ENCODE results near the gene LIG1.
"Not testable (repeated sequence)": the region's sequence is repeated elsewhere in the genome, so short reads cannot be mapped to it uniquely, and the experiment has no call there.

Gene LIG1

DNA sequence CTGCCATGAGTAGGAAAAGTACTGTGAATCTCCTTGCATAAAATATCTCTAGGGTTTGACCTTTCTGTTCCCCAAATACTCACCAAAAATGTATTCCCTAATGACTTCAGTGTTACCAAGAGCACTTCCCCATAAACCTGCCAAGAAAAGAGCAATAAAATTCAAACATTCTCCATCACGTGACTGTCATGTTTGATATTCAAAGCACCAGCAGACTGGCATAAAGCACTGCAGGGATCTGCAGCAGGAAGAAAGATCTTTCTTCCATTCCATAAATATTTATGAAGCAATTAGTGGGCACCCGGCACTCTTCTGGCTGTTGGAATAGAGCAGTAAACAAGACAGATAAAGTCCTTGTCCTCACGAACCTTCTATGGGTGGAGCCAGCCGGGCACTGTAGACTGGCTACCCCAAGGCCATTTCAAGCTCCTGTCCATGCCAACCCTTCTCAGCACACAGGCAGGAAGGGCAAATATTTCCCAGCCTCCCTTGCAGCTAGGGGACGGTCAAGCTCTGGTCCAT lies 79.8 kb downstream of the LIG1 start:
- DNase-seq: no peak
- no peak overlapping the region for H3K4me3 ChIP-seq (ENCODE audit: low read depth, low read length)
- TF ChIP-seq, protein P1, sequence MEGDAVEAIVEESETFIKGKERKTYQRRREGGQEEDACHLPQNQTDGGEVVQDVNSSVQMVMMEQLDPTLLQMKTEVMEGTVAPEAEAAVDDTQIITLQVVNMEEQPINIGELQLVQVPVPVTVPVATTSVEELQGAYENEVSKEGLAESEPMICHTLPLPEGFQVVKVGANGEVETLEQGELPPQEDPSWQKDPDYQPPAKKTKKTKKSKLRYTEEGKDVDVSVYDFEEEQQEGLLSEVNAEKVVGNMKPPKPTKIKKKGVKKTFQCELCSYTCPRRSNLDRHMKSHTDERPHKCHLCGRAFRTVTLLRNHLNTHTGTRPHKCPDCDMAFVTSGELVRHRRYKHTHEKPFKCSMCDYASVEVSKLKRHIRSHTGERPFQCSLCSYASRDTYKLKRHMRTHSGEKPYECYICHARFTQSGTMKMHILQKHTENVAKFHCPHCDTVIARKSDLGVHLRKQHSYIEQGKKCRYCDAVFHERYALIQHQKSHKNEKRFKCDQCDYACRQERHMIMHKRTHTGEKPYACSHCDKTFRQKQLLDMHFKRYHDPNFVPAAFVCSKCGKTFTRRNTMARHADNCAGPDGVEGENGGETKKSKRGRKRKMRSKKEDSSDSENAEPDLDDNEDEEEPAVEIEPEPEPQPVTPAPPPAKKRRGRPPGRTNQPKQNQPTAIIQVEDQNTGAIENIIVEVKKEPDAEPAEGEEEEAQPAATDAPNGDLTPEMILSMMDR (IDR thresholded peaks at IDR 0.05; ENCODE audit: low read depth, low read length): no peak
- 0 out of 2 replicates have a peak, but pooled peaks cover 2% of the 10 kb centered on the region for H3K9me3 ChIP-seq
- H3K27me3 ChIP-seq: no peaks in the 10 kb centered on the region
- no peaks in the 10 kb centered on the region for H3K4me1 ChIP-seq
- H3K36me3 ChIP-seq: no peaks in the 10 kb centered on the region

DNA sequence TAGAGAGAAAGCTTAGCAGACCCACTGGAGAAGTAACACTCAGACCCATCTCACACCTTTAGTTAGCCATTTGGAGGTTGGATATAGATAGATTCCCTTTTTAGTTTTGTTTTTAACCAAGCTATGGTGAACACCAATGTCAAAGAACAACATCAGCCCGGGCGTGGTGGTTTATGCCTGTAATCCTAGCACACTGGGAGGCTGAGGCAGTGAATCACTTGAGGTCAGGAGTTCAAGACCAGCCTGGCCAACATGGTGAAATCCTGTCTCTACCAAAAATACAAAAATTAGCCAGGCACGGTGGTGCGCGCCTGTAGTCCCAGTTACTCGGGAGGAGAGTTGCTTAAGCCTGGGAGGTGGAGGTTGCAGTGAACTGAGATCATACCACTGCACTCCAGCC lies 81.2 kb downstream of the LIG1 start:
- not testable (repeated sequence) for H3K4me3 ChIP-seq (ENCODE audit: low read depth, low read length); H3K9me3 ChIP-seq; H3K36me3 ChIP-seq

DNA sequence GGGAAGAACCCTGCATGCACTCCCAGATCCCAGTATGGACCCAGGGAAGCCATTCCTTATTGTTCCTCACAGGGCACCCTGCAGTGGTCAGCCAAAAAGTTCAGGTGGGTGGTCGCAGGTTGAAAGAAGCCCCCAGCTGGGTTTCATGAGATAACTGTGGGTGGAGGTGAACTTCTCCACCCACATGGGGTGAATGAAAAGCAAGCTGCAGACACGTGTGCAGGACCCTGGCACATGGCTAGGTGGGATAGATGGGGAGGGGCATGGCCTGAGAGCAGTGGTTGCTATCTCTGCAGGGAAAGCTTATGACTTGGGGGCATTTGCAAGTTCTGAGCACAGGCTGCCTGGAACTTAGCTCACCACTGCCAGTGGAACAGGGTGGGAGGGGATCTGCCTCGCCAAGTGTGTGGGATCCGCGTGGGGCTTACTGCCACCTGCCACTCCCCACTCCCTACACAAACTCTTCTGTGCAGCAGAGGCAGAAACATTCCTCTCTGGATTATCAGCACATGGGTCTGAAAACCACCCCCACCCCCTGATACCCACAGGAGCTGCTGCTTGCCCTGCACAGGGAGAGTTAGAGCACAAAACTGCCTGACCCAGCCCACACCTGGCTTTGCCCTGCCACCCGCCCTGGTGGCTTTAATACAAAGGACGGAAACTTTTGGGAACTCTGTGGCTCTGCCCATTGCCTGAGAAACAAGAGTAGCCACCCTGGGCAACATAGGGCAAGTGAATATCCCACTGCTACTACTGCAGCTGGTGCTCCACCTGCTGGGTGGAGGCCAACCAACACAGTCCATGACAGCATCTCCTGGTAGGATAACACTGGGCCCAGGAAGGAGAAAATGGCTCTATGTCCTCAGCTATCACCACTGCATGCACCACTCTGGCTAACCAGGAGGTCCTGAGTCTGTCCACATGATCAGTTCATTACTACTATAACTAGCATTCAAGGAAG lies 84.0 kb downstream of the LIG1 start:
- DNase-seq: peak; percentile 18

More for the DNA sequence above, 81.2 kb downstream of the LIG1 start:
- not testable (repeated sequence) for H3K27me3 ChIP-seq, H3K4me1 ChIP-seq, DNase-seq

DNA sequence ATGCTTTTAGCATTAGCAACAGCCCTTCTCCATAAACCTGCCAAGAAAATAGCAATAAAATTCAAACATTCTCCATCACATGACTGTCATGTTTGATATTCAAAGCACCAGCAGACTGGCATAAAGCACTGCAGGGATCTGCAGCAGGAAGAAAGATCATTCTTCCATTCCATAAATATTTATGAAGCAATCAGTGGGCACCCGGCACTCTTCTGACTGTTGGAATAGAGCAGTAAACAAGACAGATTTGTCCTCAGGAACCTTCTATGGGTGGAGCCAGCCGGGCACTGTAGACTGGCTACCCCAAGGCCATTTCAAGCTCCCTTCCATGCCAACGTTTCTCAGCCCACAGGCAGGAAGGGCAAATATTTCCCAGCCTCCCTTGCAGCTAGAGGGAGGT lies 85.1 kb downstream of the LIG1 start:
- H3K9me3 ChIP-seq: no peaks in the 10 kb centered on the region
- H3K27me3 ChIP-seq: peaks cover 3% of the 10 kb centered on the region; the same call in 1 of the 2 replicates
- no peak for DNase-seq
- no peaks in the 10 kb centered on the region for H3K4me1 ChIP-seq
- H3K4me3 ChIP-seq (ENCODE audit: low read depth, low read length): no peak overlapping the region
- no peaks in the 10 kb centered on the region for H3K36me3 ChIP-seq
- TF ChIP-seq, protein P1 (IDR thresholded peaks at IDR 0.05; ENCODE audit: low read depth, low read length): no peak

More for the DNA sequence above, 84.0 kb downstream of the LIG1 start:
- Histone ChIP-seq H3K36me3 (no peaks in the 10 kb centered on the region), H3K4me3 (ENCODE audit: low read depth, low read length) (no peak overlapping the region), H3K4me1 (no peaks in the 10 kb centered on the region), H3K27me3 (no peaks in the 10 kb centered on the region), H3K9me3 (no peaks in the 10 kb centered on the region)
- TF ChIP-seq, protein P1 (IDR thresholded peaks at IDR 0.05; ENCODE audit: low read depth, low read length): peak; percentile 35

DNA sequence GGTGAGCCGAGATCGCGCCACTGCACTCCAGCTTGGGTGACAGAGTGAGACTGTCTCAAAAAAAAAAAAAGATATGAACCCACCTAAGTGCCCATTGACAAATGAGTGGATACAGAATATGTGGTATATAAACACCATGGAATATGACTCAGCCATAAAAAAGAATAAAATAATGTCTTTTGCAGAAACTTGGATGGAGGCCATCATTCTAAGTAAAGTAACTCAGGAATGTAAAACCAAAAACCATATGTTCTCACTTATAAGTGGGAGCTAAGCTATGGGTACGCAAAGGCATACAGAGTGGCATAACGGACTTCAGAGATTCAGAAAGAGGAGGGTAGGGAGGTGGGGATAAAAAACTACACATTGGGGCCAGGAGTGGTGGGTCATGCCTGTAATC lies 89.0 kb downstream of the LIG1 start:
- no peak overlapping the region for H3K4me3 ChIP-seq (ENCODE audit: low read depth, low read length)
- H3K9me3 ChIP-seq: no peaks in the 10 kb centered on the region
- peaks cover 5% of the 10 kb centered on the region for H3K27me3 ChIP-seq
- TF ChIP-seq, protein P1 (IDR thresholded peaks at IDR 0.05; ENCODE audit: low read depth, low read length): no peak
- H3K4me1 ChIP-seq: no peaks in the 10 kb centered on the region
- H3K36me3 ChIP-seq: no peaks in the 10 kb centered on the region
- no peak for DNase-seq

DNA sequence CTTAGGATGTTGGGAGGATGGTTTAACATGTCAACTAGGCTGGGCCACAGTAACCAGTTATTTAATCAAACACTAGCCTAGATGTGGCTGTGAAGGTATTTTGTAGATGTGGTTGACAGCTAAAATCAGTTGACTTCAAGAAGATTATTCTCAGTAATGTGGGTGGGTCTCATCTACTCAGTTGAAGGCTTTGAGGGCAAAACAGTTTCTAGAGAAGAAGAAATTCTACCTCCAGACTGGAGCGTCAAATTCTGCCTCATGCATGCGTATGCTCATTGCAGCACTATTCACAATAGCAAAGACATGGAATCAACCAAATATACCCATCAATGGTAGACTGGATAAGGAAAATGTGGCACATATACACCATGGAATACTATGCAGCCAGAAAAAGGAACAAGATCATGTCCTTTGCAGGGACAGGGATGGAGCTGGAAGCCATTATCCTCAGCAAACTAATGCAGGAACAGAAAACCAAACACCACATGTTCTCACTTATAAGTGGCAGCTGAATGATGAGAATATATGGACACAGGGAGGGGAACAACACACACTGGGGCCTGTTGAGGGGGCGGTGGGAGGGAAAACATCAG lies 99.9 kb downstream of the LIG1 start:
- H3K4me3 ChIP-seq (ENCODE audit: low read depth, low read length); DNase-seq; H3K9me3 ChIP-seq; H3K27me3 ChIP-seq; H3K4me1 ChIP-seq; H3K36me3 ChIP-seq: not testable (repeated sequence)

DNA sequence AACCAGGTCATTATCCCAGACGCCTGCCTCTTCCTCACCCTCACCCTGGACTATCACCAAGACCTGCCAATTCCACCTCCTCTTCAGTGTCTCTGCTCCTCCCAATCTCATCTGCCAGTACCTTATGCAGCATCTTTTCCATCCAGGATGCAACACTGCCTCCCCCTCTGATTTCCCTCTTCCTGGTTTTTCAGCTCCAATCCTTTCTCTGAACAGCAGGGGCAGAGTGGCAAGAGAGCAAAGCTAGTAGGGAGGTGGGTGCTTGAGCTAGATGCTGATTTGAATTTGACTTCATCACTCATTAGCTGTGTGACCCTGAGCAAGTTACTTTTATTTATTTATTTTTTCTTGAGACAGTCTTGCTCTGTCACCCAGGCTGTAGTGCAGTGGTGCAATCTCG lies 100.7 kb downstream of the LIG1 start:
- TF ChIP-seq, protein P1 (IDR thresholded peaks at IDR 0.05; ENCODE audit: low read depth, low read length): no peak
- no peaks in the 10 kb centered on the region for H3K36me3 ChIP-seq
- no peaks in the 10 kb centered on the region for H3K9me3 ChIP-seq
- H3K27me3 ChIP-seq: no peaks in the 10 kb centered on the region
- H3K4me3 ChIP-seq (ENCODE audit: low read depth, low read length): no peak overlapping the region
- H3K4me1 ChIP-seq: no peaks in the 10 kb centered on the region
- no peak for DNase-seq
